HCT116 (cell line): Measurements from ENCODE around the gene NAPA. TPM values are rescaled to one million over a fixed set of nuclear protein-coding genes. Genes with fewer than 3 reads are reported as not detected.
A peak's percentile ranks its signal among the peaks of the same experiment; 100 is the strongest.

Source experiments
- ATAC-seq: fragments of 200-7000 bp; cut with Tn5 transposase; 2 replicates; pipeline ENCODE4 v1.9.1; 2020; ENCODE audit warnings: mild to moderate bottlenecking, moderate library complexity
- BruUV-seq: library from RNA; stranded (reverse); fragments of 400-500 nt; replicated peaks from 2 replicates; lab custom pipeline; 2021; lab: Mats Ljungman, UMichigan
- CTCF ChIA-PET: fragments of 300-600 bp; sonication (Branson Sonifier 250); formaldehyde crosslinking; loops from one replicate; lab custom pipeline; 2021; ENCODE audit warnings: antibody characterized with exemption; lab: Charles Lee
- POLR2A ChIA-PET: fragments of 300-600, 350-600 bp; sonication (Branson Sonifier 250); formaldehyde crosslinking; loops from one replicate; lab custom pipeline; 2021; ENCODE audit warnings: antibody characterized with exemption; lab: Charles Lee
- RAD21 ChIA-PET, 2 experiments: fragments of 300-600 bp; sonication (Branson Sonifier 250); formaldehyde crosslinking; loops; one replicate each; lab custom pipeline; 2023; ENCODE audit warnings: low total read pairs in 2 of 2; ENCODE audit not compliant: uncharacterized antibody in 2 of 2, unreplicated experiment in 2 of 2, low non-redundant PET in 1 of 2; lab: Charles Lee
- DNase-seq: peaks from one replicate; pipeline ENCODE4 v3.0.0-alpha.2; 2010; ENCODE audit warnings: low read depth, low spot score
- H2AFZ ChIP-seq: fragments of 200-600 bp; shearing (Covaris generic), sonication (generic); 2 replicates; pipeline ENCODE4 v1.6.1; 2017; ENCODE audit warnings: low read depth, mixed run types, mixed read lengths, antibody characterized with exemption, low read length; ENCODE audit not compliant: poor library complexity, severe bottlenecking
- H3K27ac ChIP-seq: 2 replicates; pipeline ENCODE4 v1.5.1; 2012; ENCODE audit warnings: low read depth, low read length
- H3K27me3 ChIP-seq: fragments of 200-600 bp; sonication (generic); 2 replicates; pipeline ENCODE4 v1.6.1; 2016; ENCODE audit warnings: mixed run types, low read length, mixed read lengths; ENCODE audit not compliant: insufficient read depth
- H3K36me3 ChIP-seq, 2 experiments: fragments of 200-500 bp in 1 of 2; fragments of 200-600 bp in 1 of 2; sonication (Bioruptor generic) in 1 of 2; sonication (generic) in 1 of 2; 2 replicates each; pipeline versions ENCODE4 v1.5.1 to v1.6.1; 2014 to 2016; ENCODE audit warnings: low read length in 2 of 2, inconsistent platforms in 1 of 2, mixed read lengths in 1 of 2, mixed run types in 1 of 2; ENCODE audit not compliant: insufficient read depth in 2 of 2, control insufficient read depth in 1 of 2
- H3K4me1 ChIP-seq, 2 experiments: fragments of 200-600 bp in 1 of 2; sonication (generic) in 1 of 2; 2 replicates each; pipeline versions ENCODE4 v1.5.1 to v1.6.1; 2012 to 2017; ENCODE audit warnings: low read length in 2 of 2, inconsistent platforms in 1 of 2, mild to moderate bottlenecking in 1 of 2, mixed read lengths in 1 of 2, mixed run types in 1 of 2, moderate library complexity in 1 of 2; ENCODE audit not compliant: insufficient read depth in 2 of 2, control insufficient read depth in 1 of 2
- H3K4me2 ChIP-seq: fragments of 200-600 bp; sonication (generic); 2 replicates; pipeline ENCODE4 v1.6.1; 2017; ENCODE audit warnings: mixed run types, low read length, mixed read lengths
- H3K4me3 ChIP-seq, 2 experiments: fragments of 200-600 bp in 1 of 2; sonication (generic) in 1 of 2; replicated peaks in 1 of 2; 2 replicates each; pipeline ENCODE4 v1.5.1; 2011 to 2016; ENCODE audit warnings: low read length in 2 of 2, control low read depth in 1 of 2, low read depth in 1 of 2, mild to moderate bottlenecking in 1 of 2, mixed read lengths in 1 of 2, mixed run types in 1 of 2
- H3K79me2 ChIP-seq: fragments of 200-600 bp; sonication (generic); 2 replicates; pipeline ENCODE4 v1.6.1; 2017; ENCODE audit warnings: mild to moderate bottlenecking, mixed run types, low read length, moderate library complexity, mixed read lengths; ENCODE audit not compliant: insufficient read depth
- H3K9ac ChIP-seq: fragments of 200-600 bp; sonication (generic); 2 replicates; pipeline ENCODE4 v1.6.1; 2016; ENCODE audit warnings: low read length, mixed read lengths
- H3K9me2 ChIP-seq: fragments of 200-600 bp; sonication (generic), shearing (Covaris generic); 2 replicates; pipeline ENCODE4 v1.6.1; 2017; ENCODE audit warnings: mixed run types, mild to moderate bottlenecking, moderate library complexity; ENCODE audit not compliant: insufficient read depth
- H3K9me3 ChIP-seq, 2 experiments: fragments of 200-500 bp in 1 of 2; fragments of 200-600 bp in 1 of 2; sonication (Bioruptor generic) in 1 of 2; sonication (generic) in 1 of 2; 2 replicates each; pipeline ENCODE4 v1.6.1; 2014 to 2017; ENCODE audit warnings: low read length in 2 of 2, mixed read lengths in 2 of 2, inconsistent platforms in 1 of 2, low read depth in 1 of 2, mild to moderate bottlenecking in 1 of 2, mixed run types in 1 of 2, moderate library complexity in 1 of 2; ENCODE audit not compliant: control insufficient read depth in 1 of 2, insufficient read depth in 1 of 2
- H4K20me1 ChIP-seq: fragments of 200-600 bp; sonication (generic), shearing (Covaris generic); 2 replicates; pipeline ENCODE4 v1.6.1; 2017; ENCODE audit warnings: mixed run types, mild to moderate bottlenecking, moderate library complexity; ENCODE audit not compliant: insufficient read depth
- CEBPB ChIP-seq: IDR thresholded peaks from 2 replicates; pipeline ENCODE4 v1.6.1; 2012; ENCODE audit warnings: low read depth
- ELF1 ChIP-seq: IDR thresholded peaks from 2 replicates; pipeline ENCODE4 v1.6.1; 2012; ENCODE audit warnings: low read depth, borderline replicate concordance
- EZH2 ChIP-seq: fragments of 200-600 bp; sonication (generic); IDR thresholded peaks from 2 replicates; pipeline ENCODE4 v1.6.1; 2017; ENCODE audit warnings: antibody characterized with exemption, mixed run types
- RAD21 ChIP-seq: IDR thresholded peaks from 2 replicates; pipeline ENCODE4 v1.6.1; 2012; ENCODE audit warnings: low read depth, mild to moderate bottlenecking
- SP1 ChIP-seq: IDR thresholded peaks from 2 replicates; pipeline ENCODE4 v1.6.1; 2012; ENCODE audit warnings: low read depth
- YY1 ChIP-seq: IDR thresholded peaks from 2 replicates; pipeline ENCODE4 v1.6.1; 2011; ENCODE audit warnings: low read length, low read depth, moderate library complexity, mild to moderate bottlenecking; ENCODE audit not compliant: insufficient replicate concordance; ENCODE audit errors: extremely low read depth
- ZBTB33 ChIP-seq: IDR thresholded peaks from 2 replicates; pipeline ENCODE4 v1.6.1; 2011; ENCODE audit warnings: mild to moderate bottlenecking, low read length, moderate library complexity; ENCODE audit not compliant: insufficient replicate concordance; ENCODE audit errors: extremely low read depth
- ZNF274 ChIP-seq: fragments of 200-500 bp; sonication (Bioruptor generic); IDR thresholded peaks from 2 replicates; pipeline ENCODE4 v1.6.1; 2014; ENCODE audit warnings: mild to moderate bottlenecking, low read depth, low read length, inconsistent platforms
- intact Hi-C: fragments of 100-400 bp; cut with micrococcal nuclease; formaldehyde crosslinking; loops from 2 replicates; pipeline ENCODE4 v1.10.0; 2022
- total RNA-seq: library from RNA; stranded (reverse); gene quantifications from one replicate; pipeline ENCODE4 v1.2.1, GENCODE V29; 2021; ENCODE audit not compliant: unreplicated experiment

The NAPA gene
- total RNA-seq, 1 experiment from 2014 or later, result 58.8 TPM

GRCh38 chr19:47483800-47484690 lies 30.8 kb downstream of the NAPA start, which contains the start of gene KPTN (continued):
- TF ChIP-seq ZBTB33 (no peak), SP1 (0 out of 2 replicates have a peak, but pooled peaks have one; percentile 55), RAD21 (peak; percentile 70)

GRCh38 chr19:47483200-47483599 lies 31.7 kb downstream of the NAPA start:
- Histone ChIP-seq H3K4me1 (peaks cover 6 to 15% of the 10 kb centered on the region in 2 experiments; a peak in 2 of 4 replicates), H2AFZ (no peak overlapping the region), H3K9me2 (no peaks in the 10 kb centered on the region), H3K36me3 (no peaks in the 10 kb centered on the region; a peak in 1 of 4 replicates), H3K79me2 (no peaks in the 10 kb centered on the region), H3K9me3 (no peaks in the 10 kb centered on the region), H3K9ac (peak overlapping the region; percentile 82), H3K4me3 (peak overlapping the region; percentile 71 to 92), H4K20me1 (no peaks in the 10 kb centered on the region), H3K27me3 (no peaks in the 10 kb centered on the region), H3K4me2 (peak overlapping the region; percentile 74), H3K27ac (peak overlapping the region; percentile 78; the same call in 1 of the 2 replicates)
- no TSS peak for BruUV-seq
- ATAC-seq (no peak), DNase-seq (no peak)
- TF ChIP-seq ZNF274 (no peak), ELF1 (no peak), CEBPB (no peak), EZH2 (no peak), YY1 (no peak)
- ChIA-PET CTCF (interaction anchor here (1.0 to 2.6 kb wide), 6 partner anchors 11 to 224 kb away, joined by 3 to 27 read pairs (median 5); partner anchors contain the start of gene DHX34), POLR2A (interaction anchor here (0.9 to 2.3 kb wide), 3 partner anchors 12 to 282 kb away, joined by 3 to 10 read pairs (median 3); no protein-coding TSS in a partner anchor), RAD21 (interaction anchor here (1.0 to 1.6 kb wide), 5 partner anchors 36 to 55 kb away, joined by 3 to 5 read pairs (median 4); no protein-coding TSS in a partner anchor)
- intact Hi-C loops, result loop anchor here (5.0 kb wide), 1 partner anchor 36 kb away; no protein-coding TSS in a partner anchor
